ENCODE data around the gene SAMD11.

The SAMD11 gene

GRCh38 chr1:962381-963300 is 38.9 kb downstream of the SAMD11 start:
- no peak for DNase-seq (ENCODE audit: low spot score)

GRCh38 chr1:963301-963651 is 39.6 kb downstream of the SAMD11 start:
- no peak for DNase-seq (ENCODE audit: low spot score)

GRCh38 chr1:963746-964525 is 40.2 kb downstream of the SAMD11 start:
- no peak for DNase-seq (ENCODE audit: low spot score)

GRCh38 chr1:964691-965525 is 41.2 kb downstream of the SAMD11 start:
- no peak for DNase-seq (ENCODE audit: low spot score)

- DNase-seq (ENCODE audit: low spot score), result no peak
Measured at GRCh38 chr1:965526-966134, 41.9 kb downstream of the SAMD11 start.

- no peak for DNase-seq (ENCODE audit: low spot score)
Measured at GRCh38 chr1:966135-966703, 42.5 kb downstream of the SAMD11 start, which contains the start of gene PLEKHN1. Gene PLEKHN1 (plus strand): TSS chr1:966482. CDS start chr1:966532, 50 bp downstream.

GRCh38 chr1:966704-967300 is 43.1 kb downstream of the SAMD11 start:
- DNase-seq (ENCODE audit: low spot score), result peak; percentile 85

- DNase-seq (ENCODE audit: low spot score), result no peak
Measured at GRCh38 chr1:967466-968343, 44.0 kb downstream of the SAMD11 start.

- no peak for DNase-seq (ENCODE audit: low spot score)
Measured at GRCh38 chr1:969260-969855, 45.6 kb downstream of the SAMD11 start.

- no peak for DNase-seq (ENCODE audit: low spot score)
Measured at GRCh38 chr1:970242-970972, 46.7 kb downstream of the SAMD11 start.

GRCh38 chr1:970973-971730 is 47.4 kb downstream of the SAMD11 start:
- DNase-seq (ENCODE audit: low spot score), result no peak

GRCh38 chr1:971751-972506 is 48.2 kb downstream of the SAMD11 start:
- no peak for DNase-seq (ENCODE audit: low spot score)

GRCh38 chr1:972726-973458 is 49.2 kb downstream of the SAMD11 start:
- no peak for DNase-seq (ENCODE audit: low spot score)

GRCh38 chr1:973459-974292 is 50.0 kb downstream of the SAMD11 start:
- DNase-seq (ENCODE audit: low spot score), result no peak

GRCh38 chr1:974293-974640 is 50.5 kb downstream of the SAMD11 start:
- DNase-seq (ENCODE audit: low spot score), result no peak

All from activated CD4-positive, alpha-beta T cell treated with anti-CD3 and anti-CD28 coated beads, Interleukin-2, Interleukin-4, amounts not matched to agents 100 ng/mL and 50 ng/mL, durations not matched to agents 16 hours and 8 hours (primary cell).